HG02588 (cell line): Measurements from ENCODE around the gene TNFRSF19.
"Not testable (repeated sequence)": the region's sequence is repeated elsewhere in the genome, so short reads cannot be mapped to it uniquely, and the experiment has no call there.

Experiments
- ATAC-seq: cut with Tn5 transposase; IDR thresholded peaks from one replicate; pipeline ENCODE4 v1.9.1; 2021; ENCODE audit warnings: mild to moderate bottlenecking, moderate library complexity; ENCODE audit not compliant: unreplicated experiment

The TNFRSF19 gene

GRCh38 chr13:23570099-23570920 is at the start of gene TNFRSF19:
TSS of gene TNFRSF19 (plus strand) at chr13:23570412. CDS start at chr13:23590184, 19,772 bp downstream.
- no peak for ATAC-seq

- not testable (repeated sequence) for ATAC-seq
Observed at GRCh38 chr13:23529926-23530325, 40.3 kb upstream of the TNFRSF19 start.

GRCh38 chr13:23531446-23531845 is 38.8 kb upstream of the TNFRSF19 start:
- ATAC-seq = no peak

GRCh38 chr13:23534090-23534489 is 36.1 kb upstream of the TNFRSF19 start:
- ATAC-seq = no peak

GRCh38 chr13:23541221-23541824 is 28.9 kb upstream of the TNFRSF19 start:
- no peak for ATAC-seq

GRCh38 chr13:23544668-23545067 is 25.5 kb upstream of the TNFRSF19 start:
- ATAC-seq = no peak

- no peak for ATAC-seq
Observed at GRCh38 chr13:23547000-23547590, 23.1 kb upstream of the TNFRSF19 start.

GRCh38 chr13:23549724-23550123 is 20.5 kb upstream of the TNFRSF19 start:
- ATAC-seq = no peak

GRCh38 chr13:23550163-23550562 is 20.0 kb upstream of the TNFRSF19 start:
- ATAC-seq = no peak

GRCh38 chr13:23551213-23552008 is 18.8 kb upstream of the TNFRSF19 start:
- no peak for ATAC-seq

GRCh38 chr13:23552171-23552570 is 18.0 kb upstream of the TNFRSF19 start:
- ATAC-seq = no peak

GRCh38 chr13:23552661-23553060 is 17.6 kb upstream of the TNFRSF19 start:
- ATAC-seq = no peak

- no peak for ATAC-seq
Observed at GRCh38 chr13:23554000-23554399, 16.2 kb upstream of the TNFRSF19 start.

GRCh38 chr13:23557043-23557442 is 13.2 kb upstream of the TNFRSF19 start:
- ATAC-seq = no peak

GRCh38 chr13:23557733-23558132 is 12.5 kb upstream of the TNFRSF19 start:
- no peak for ATAC-seq

- no peak for ATAC-seq
Observed at GRCh38 chr13:23558675-23559536, 11.3 kb upstream of the TNFRSF19 start.

- no peak for ATAC-seq
Observed at GRCh38 chr13:23560571-23561089, 9.6 kb upstream of the TNFRSF19 start.

GRCh38 chr13:23561261-23561660 is 9.0 kb upstream of the TNFRSF19 start:
- ATAC-seq = no peak

GRCh38 chr13:23563085-23563845 is 6.9 kb upstream of the TNFRSF19 start:
- no peak for ATAC-seq
